GM23338 (cell line): ENCODE measurements around the gene TSEN2.

Experiments
- EZH2 ChIP-seq: fragments of 200-600 bp; sonication (generic); IDR thresholded peaks from one replicate; pipeline ENCODE4 v1.8.0; 2017; ENCODE audit warnings: antibody characterized with exemption, mild to moderate bottlenecking, low read depth; ENCODE audit not compliant: unreplicated experiment
- EZH2phosphoT487 ChIP-seq: fragments of 200-600 bp; sonication (generic); IDR thresholded peaks from one replicate; pipeline ENCODE4 v1.8.1; 2018; ENCODE audit warnings: antibody characterized with exemption; ENCODE audit not compliant: unreplicated experiment
- ZNF462 ChIP-seq: fragments of 250-450 bp; sonication (Bioruptor Pico); IDR thresholded peaks from 2 replicates; pipeline ENCODE4 v1.5.0; 2020; ENCODE audit warnings: mild to moderate bottlenecking, moderate library complexity
- TF ChIP-seq, protein P1 (sequence below), 2 experiments: fragments of 200-600 bp in 1 of 2; sonication (generic) in 1 of 2; conservative IDR thresholded peaks; 2 replicates each; pipeline versions ENCODE4 v1.5.1 to v1.6.1; 2016 to 2017; ENCODE audit warnings: antibody characterized with exemption in 2 of 2, low read depth in 2 of 2, mild to moderate bottlenecking in 2 of 2, moderate library complexity in 1 of 2
- TF ChIP-seq, protein P2 (sequence below): IDR thresholded peaks from one replicate; pipeline ENCODE4 v1.6.1; 2018; ENCODE audit warnings: antibody characterized with exemption; ENCODE audit not compliant: unreplicated experiment

- no peak for TF ChIP-seq EZH2phosphoT487
- TF ChIP-seq, protein P1, sequence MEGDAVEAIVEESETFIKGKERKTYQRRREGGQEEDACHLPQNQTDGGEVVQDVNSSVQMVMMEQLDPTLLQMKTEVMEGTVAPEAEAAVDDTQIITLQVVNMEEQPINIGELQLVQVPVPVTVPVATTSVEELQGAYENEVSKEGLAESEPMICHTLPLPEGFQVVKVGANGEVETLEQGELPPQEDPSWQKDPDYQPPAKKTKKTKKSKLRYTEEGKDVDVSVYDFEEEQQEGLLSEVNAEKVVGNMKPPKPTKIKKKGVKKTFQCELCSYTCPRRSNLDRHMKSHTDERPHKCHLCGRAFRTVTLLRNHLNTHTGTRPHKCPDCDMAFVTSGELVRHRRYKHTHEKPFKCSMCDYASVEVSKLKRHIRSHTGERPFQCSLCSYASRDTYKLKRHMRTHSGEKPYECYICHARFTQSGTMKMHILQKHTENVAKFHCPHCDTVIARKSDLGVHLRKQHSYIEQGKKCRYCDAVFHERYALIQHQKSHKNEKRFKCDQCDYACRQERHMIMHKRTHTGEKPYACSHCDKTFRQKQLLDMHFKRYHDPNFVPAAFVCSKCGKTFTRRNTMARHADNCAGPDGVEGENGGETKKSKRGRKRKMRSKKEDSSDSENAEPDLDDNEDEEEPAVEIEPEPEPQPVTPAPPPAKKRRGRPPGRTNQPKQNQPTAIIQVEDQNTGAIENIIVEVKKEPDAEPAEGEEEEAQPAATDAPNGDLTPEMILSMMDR (conservative IDR thresholded peaks at IDR 0.05; ENCODE audit: low read depth in 2 of 2): no peak
- TF ChIP-seq EZH2: no peak
- TF ChIP-seq, protein P2, sequence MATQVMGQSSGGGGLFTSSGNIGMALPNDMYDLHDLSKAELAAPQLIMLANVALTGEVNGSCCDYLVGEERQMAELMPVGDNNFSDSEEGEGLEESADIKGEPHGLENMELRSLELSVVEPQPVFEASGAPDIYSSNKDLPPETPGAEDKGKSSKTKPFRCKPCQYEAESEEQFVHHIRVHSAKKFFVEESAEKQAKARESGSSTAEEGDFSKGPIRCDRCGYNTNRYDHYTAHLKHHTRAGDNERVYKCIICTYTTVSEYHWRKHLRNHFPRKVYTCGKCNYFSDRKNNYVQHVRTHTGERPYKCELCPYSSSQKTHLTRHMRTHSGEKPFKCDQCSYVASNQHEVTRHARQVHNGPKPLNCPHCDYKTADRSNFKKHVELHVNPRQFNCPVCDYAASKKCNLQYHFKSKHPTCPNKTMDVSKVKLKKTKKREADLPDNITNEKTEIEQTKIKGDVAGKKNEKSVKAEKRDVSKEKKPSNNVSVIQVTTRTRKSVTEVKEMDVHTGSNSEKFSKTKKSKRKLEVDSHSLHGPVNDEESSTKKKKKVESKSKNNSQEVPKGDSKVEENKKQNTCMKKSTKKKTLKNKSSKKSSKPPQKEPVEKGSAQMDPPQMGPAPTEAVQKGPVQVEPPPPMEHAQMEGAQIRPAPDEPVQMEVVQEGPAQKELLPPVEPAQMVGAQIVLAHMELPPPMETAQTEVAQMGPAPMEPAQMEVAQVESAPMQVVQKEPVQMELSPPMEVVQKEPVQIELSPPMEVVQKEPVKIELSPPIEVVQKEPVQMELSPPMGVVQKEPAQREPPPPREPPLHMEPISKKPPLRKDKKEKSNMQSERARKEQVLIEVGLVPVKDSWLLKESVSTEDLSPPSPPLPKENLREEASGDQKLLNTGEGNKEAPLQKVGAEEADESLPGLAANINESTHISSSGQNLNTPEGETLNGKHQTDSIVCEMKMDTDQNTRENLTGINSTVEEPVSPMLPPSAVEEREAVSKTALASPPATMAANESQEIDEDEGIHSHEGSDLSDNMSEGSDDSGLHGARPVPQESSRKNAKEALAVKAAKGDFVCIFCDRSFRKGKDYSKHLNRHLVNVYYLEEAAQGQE: no peak
- no peak for TF ChIP-seq ZNF462 (CRISPR knock-in tag)
Observed at GRCh38 chr3:12496453-12496761, 12.1 kb downstream of the TSEN2 start.
